ENCODE results near the gene CCDC28A.

CCDC28A gene

GRCh38 chr6:138734585-138734984 is 39.0 kb upstream of the CCDC28A start:
- DNase-seq (ENCODE audit: extremely low read depth, low read depth): no peak
- TF ChIP-seq, protein P1, sequence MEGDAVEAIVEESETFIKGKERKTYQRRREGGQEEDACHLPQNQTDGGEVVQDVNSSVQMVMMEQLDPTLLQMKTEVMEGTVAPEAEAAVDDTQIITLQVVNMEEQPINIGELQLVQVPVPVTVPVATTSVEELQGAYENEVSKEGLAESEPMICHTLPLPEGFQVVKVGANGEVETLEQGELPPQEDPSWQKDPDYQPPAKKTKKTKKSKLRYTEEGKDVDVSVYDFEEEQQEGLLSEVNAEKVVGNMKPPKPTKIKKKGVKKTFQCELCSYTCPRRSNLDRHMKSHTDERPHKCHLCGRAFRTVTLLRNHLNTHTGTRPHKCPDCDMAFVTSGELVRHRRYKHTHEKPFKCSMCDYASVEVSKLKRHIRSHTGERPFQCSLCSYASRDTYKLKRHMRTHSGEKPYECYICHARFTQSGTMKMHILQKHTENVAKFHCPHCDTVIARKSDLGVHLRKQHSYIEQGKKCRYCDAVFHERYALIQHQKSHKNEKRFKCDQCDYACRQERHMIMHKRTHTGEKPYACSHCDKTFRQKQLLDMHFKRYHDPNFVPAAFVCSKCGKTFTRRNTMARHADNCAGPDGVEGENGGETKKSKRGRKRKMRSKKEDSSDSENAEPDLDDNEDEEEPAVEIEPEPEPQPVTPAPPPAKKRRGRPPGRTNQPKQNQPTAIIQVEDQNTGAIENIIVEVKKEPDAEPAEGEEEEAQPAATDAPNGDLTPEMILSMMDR (IDR thresholded peaks at IDR 0.05; ENCODE audit: low read depth, low read length, missing control alignments): no peak
- H3K4me3 ChIP-seq (replicated peaks; ENCODE audit: low read depth, low read length): no peak overlapping the region

- peak; percentile 5 for DNase-seq (ENCODE audit: extremely low read depth, low read depth)
- H3K4me3 ChIP-seq (replicated peaks; ENCODE audit: low read depth, low read length): no peak overlapping the region
- TF ChIP-seq, protein P1 (IDR thresholded peaks at IDR 0.05; ENCODE audit: low read depth, low read length, missing control alignments): no peak
Measured at GRCh38 chr6:138736640-138737039, 36.9 kb upstream of the CCDC28A start.

GRCh38 chr6:138752017-138752416 is 21.6 kb upstream of the CCDC28A start:
- TF ChIP-seq, protein P1 (IDR thresholded peaks at IDR 0.05; ENCODE audit: low read depth, low read length, missing control alignments): no peak
- DNase-seq (ENCODE audit: extremely low read depth, low read depth): no peak
- no peak overlapping the region for H3K4me3 ChIP-seq (replicated peaks; ENCODE audit: low read depth, low read length)

GRCh38 chr6:138757136-138757535 is 16.4 kb upstream of the CCDC28A start:
- no peak overlapping the region for H3K4me3 ChIP-seq (replicated peaks; ENCODE audit: low read depth, low read length)
- DNase-seq (ENCODE audit: extremely low read depth, low read depth): no peak
- TF ChIP-seq, protein P1 (IDR thresholded peaks at IDR 0.05; ENCODE audit: low read depth, low read length, missing control alignments): no peak

DNA sequence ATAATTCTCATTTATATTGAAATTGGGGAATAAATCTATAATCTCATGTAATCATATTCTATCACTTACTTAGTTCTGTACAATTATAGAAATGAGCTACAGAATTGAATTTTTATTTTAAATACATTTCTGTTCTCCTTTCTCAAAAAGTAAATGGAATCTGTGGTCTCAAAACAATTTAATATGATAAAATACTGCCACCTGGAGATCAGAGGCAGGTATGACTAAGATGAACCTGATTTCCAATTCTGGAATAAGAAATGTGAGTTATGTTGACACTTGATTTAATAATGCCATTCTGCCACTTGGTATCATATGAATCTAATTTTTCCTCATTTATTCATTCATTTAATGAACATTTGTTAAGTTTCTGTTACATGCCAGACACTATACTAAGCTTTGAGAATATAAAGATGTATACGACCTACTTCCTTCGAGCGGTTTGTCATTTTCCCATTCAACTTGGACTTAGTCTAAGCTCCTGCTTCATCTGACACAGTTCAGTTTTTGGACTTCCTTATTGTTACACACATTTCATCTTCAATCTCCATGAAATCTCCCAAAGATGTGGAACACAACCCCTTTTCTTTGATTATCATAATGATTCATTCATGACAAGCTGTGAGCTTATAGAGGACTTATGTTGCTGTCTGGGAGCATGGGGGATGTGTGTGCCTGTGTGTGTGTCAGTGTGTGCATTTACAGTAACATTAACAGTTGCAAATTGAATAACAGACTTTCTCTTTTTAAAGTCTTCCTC is 7.5 kb upstream of the CCDC28A start:
- TF ChIP-seq, protein P1 (IDR thresholded peaks at IDR 0.05; ENCODE audit: low read depth, low read length, missing control alignments): peak; percentile 24
- no peak overlapping the region for H3K4me3 ChIP-seq (replicated peaks; ENCODE audit: low read depth, low read length)
- no peak for DNase-seq (ENCODE audit: extremely low read depth, low read depth)

GRCh38 chr6:138769102-138769676 is 4.4 kb upstream of the CCDC28A start:
- TF ChIP-seq, protein P1 (IDR thresholded peaks at IDR 0.05; ENCODE audit: low read depth, low read length, missing control alignments): no peak
- DNase-seq (ENCODE audit: extremely low read depth, low read depth): no peak
- no peak overlapping the region for H3K4me3 ChIP-seq (replicated peaks; ENCODE audit: low read depth, low read length)

Measured in HFF-Myc (cell line).